ENCODE measurements around the gene CRACR2A.

- TF ChIP-seq CTCF (IDR thresholded peaks at IDR 0.05) (no peak), POLR2AphosphoS5 (IDR thresholded peaks at IDR 0.05) (no peak), POLR2A (IDR thresholded peaks at IDR 0.05) (no peak)
These were observed 135.3 kb downstream of the CRACR2A start for GRCh38 chr12:3617565-3617964.
